IMR-90 (cell line): ENCODE data around the gene SULT1E1. TPM values are rescaled to one million over a fixed set of nuclear protein-coding genes. Genes with fewer than 3 reads are reported as not detected.

Source experiments
- ATAC-seq: fragments of 200-7000 bp; cut with Tn5 transposase; 2 replicates; pipeline ENCODE4 v1.9.1; 2020; ENCODE audit warnings: low read depth, mild to moderate bottlenecking, moderate library complexity
- BruUV-seq: library from RNA; stranded (reverse); fragments of 400-500 nt; replicated peaks from 2 replicates; lab custom pipeline; 2021; lab: Mats Ljungman, UMichigan
- CTCF ChIA-PET: fragments of 300-600 bp; formaldehyde crosslinking; extraction: SDS; loops from one replicate; lab custom pipeline; 2021; ENCODE audit warnings: antibody characterized with exemption; lab: Yijun Ruan, JAX
- POLR2A ChIA-PET: fragments of 300-600 bp; sonication (Branson Sonifier 250); formaldehyde crosslinking; loops from one replicate; lab custom pipeline; 2022; ENCODE audit warnings: antibody characterized with exemption; ENCODE audit not compliant: unreplicated experiment; lab: Charles Lee
- DNase-seq: peaks from one replicate; pipeline ENCODE4 v3.0.0; 2013
- H2AFZ ChIP-seq: replicated peaks from 2 replicates; pipeline ENCODE3; 2013; ENCODE audit warnings: low read length, mild to moderate bottlenecking; ENCODE audit not compliant: poor library complexity
- H2AK5ac ChIP-seq: 2 replicates; pipeline ENCODE4 v1.6.1; 2013; ENCODE audit warnings: low read depth, low read length, inconsistent platforms
- H2AK9ac ChIP-seq: replicated peaks from 2 replicates; pipeline ENCODE3; 2013; ENCODE audit warnings: mild to moderate bottlenecking, low read depth, low read length, moderate library complexity; ENCODE audit not compliant: poor library complexity
- H2BK120ac ChIP-seq: 2 replicates; pipeline ENCODE4 v1.6.1; 2013; ENCODE audit warnings: low read depth, low read length, inconsistent platforms
- H2BK15ac ChIP-seq: 3 replicates; pipeline ENCODE4 v1.6.1; 2013; ENCODE audit warnings: low read depth, low read length, inconsistent platforms
- H2BK20ac ChIP-seq: 2 replicates; pipeline ENCODE4 v1.6.1; 2013; ENCODE audit warnings: low read depth, mild to moderate bottlenecking, inconsistent platforms, low read length, moderate library complexity
- H2BK5ac ChIP-seq: 2 replicates; pipeline ENCODE4 v1.6.1; 2013; ENCODE audit warnings: mild to moderate bottlenecking, low read depth, low read length, inconsistent platforms; ENCODE audit not compliant: poor library complexity, severe bottlenecking
- H3K14ac ChIP-seq: replicated peaks from 2 replicates; pipeline ENCODE4 v1.6.1; 2013; ENCODE audit warnings: low read depth, low read length, inconsistent platforms
- H3K18ac ChIP-seq: 2 replicates; pipeline ENCODE4 v1.6.1; 2013; ENCODE audit warnings: low read depth, low read length, control low read depth
- H3K23ac ChIP-seq: 2 replicates; pipeline ENCODE4 v1.6.1; 2013; ENCODE audit warnings: low read depth, low read length, inconsistent platforms
- H3K27ac ChIP-seq: 2 replicates; pipeline ENCODE4 v1.5.1; 2013; ENCODE audit warnings: mild to moderate bottlenecking, control low read depth, low read length; ENCODE audit not compliant: insufficient read depth
- H3K27me3 ChIP-seq: 2 replicates; pipeline ENCODE4 v1.6.1; 2013; ENCODE audit warnings: low read length; ENCODE audit not compliant: control insufficient read depth, insufficient read depth
- H3K36me3 ChIP-seq: 2 replicates; pipeline ENCODE4 v1.6.1; 2013; ENCODE audit warnings: low read length, mixed read lengths; ENCODE audit not compliant: control insufficient read depth, insufficient read depth
- H3K4ac ChIP-seq: 2 replicates; pipeline ENCODE4 v1.6.1; 2013; ENCODE audit warnings: low read depth, low read length, inconsistent platforms
- H3K4me1 ChIP-seq: 2 replicates; pipeline ENCODE4 v1.6.1; 2013; ENCODE audit warnings: low read length, mixed read lengths; ENCODE audit not compliant: control insufficient read depth, insufficient read depth
- H3K4me2 ChIP-seq: 2 replicates; pipeline ENCODE4 v1.6.1; 2013; ENCODE audit warnings: low read depth, mild to moderate bottlenecking, control low read depth, low read length, moderate library complexity
- H3K4me3 ChIP-seq: 2 replicates; pipeline ENCODE4 v1.5.1; 2013; ENCODE audit warnings: low read depth, mild to moderate bottlenecking, control low read depth, low read length, moderate library complexity; ENCODE audit not compliant: insufficient read depth
- H3K56ac ChIP-seq: 2 replicates; pipeline ENCODE4 v1.6.1; 2013; ENCODE audit warnings: low read length, inconsistent platforms; ENCODE audit not compliant: insufficient read depth; ENCODE audit errors: extremely low read depth
- H3K79me1 ChIP-seq, 2 experiments: 2 replicates each; pipeline ENCODE4 v1.6.1; 2013; ENCODE audit warnings: low read length in 2 of 2, inconsistent platforms in 1 of 2, low read depth in 1 of 2
- H3K9ac ChIP-seq: 2 replicates; pipeline ENCODE4 v1.6.1; 2013; ENCODE audit warnings: low read depth, low read length, control low read depth
- H3K9me1 ChIP-seq: 2 replicates; pipeline ENCODE4 v1.6.1; 2013; ENCODE audit warnings: low read length, inconsistent platforms; ENCODE audit not compliant: insufficient read depth
- H3K9me3 ChIP-seq: 2 replicates; pipeline ENCODE4 v1.6.1; 2013; ENCODE audit warnings: low read length; ENCODE audit not compliant: control insufficient read depth, insufficient read depth
- H4K20me1 ChIP-seq: 2 replicates; pipeline ENCODE4 v1.6.1; 2013; ENCODE audit warnings: low read length, inconsistent platforms; ENCODE audit not compliant: insufficient read depth
- H4K5ac ChIP-seq: 2 replicates; pipeline ENCODE4 v1.6.1; 2013; ENCODE audit warnings: mild to moderate bottlenecking, low read depth, low read length, control low read depth
- H4K8ac ChIP-seq, 2 experiments: 2 replicates each; pipeline ENCODE4 v1.6.1; 2013; ENCODE audit warnings: low read depth in 2 of 2, low read length in 2 of 2, control low read depth in 1 of 2, inconsistent platforms in 1 of 2
- H4K91ac ChIP-seq: 2 replicates; pipeline ENCODE4 v1.6.1; 2013; ENCODE audit warnings: low read depth, low read length, inconsistent platforms; ENCODE audit not compliant: insufficient read depth
- BHLHE40 ChIP-seq: fragments of 150-350 bp; IDR thresholded peaks from 2 replicates; pipeline ENCODE4 v1.6.1; 2016; ENCODE audit warnings: mild to moderate bottlenecking, low read depth, low read length
- CEBPB ChIP-seq: IDR thresholded peaks from 2 replicates; pipeline ENCODE4 v1.6.1; 2012; ENCODE audit warnings: low read depth, low read length, improper control_type of control experiment
- CHD1 ChIP-seq: IDR thresholded peaks from 2 replicates; pipeline ENCODE4 v1.6.1; 2012; ENCODE audit warnings: low read depth, low read length, improper control_type of control experiment
- ELK1 ChIP-seq: fragments of 150-350 bp; IDR thresholded peaks from 2 replicates; pipeline ENCODE4 v1.6.1; 2016; ENCODE audit warnings: low read depth, mild to moderate bottlenecking, low read length, moderate library complexity, borderline replicate concordance
- FOS ChIP-seq: fragments of 150-350 bp; IDR thresholded peaks from 2 replicates; pipeline ENCODE4 v1.6.1; 2016; ENCODE audit warnings: low read depth, low read length
- MAFK ChIP-seq: IDR thresholded peaks from 2 replicates; pipeline ENCODE4 v1.6.1; 2012; ENCODE audit warnings: low read depth, low read length, improper control_type of control experiment
- MAZ ChIP-seq: IDR thresholded peaks from 2 replicates; pipeline ENCODE4 v1.6.1; 2012; ENCODE audit warnings: low read depth, mild to moderate bottlenecking, low read length, improper control_type of control experiment, moderate library complexity, borderline replicate concordance
- MXI1 ChIP-seq: IDR thresholded peaks from 2 replicates; pipeline ENCODE4 v1.6.1; 2012; ENCODE audit warnings: low read depth, mild to moderate bottlenecking, low read length, moderate library complexity, borderline replicate concordance
- NFE2L2 ChIP-seq: fragments of 150-350 bp; IDR thresholded peaks from 2 replicates; pipeline ENCODE4 v1.6.1; 2016; ENCODE audit warnings: low read depth, mild to moderate bottlenecking, low read length
- POLR2A ChIP-seq: IDR thresholded peaks from 2 replicates; pipeline ENCODE4 v1.6.1; 2012; ENCODE audit warnings: mild to moderate bottlenecking, low read depth, low read length
- RAD21 ChIP-seq: IDR thresholded peaks from 2 replicates; pipeline ENCODE4 v1.6.1; 2012; ENCODE audit warnings: low read length, improper control_type of control experiment
- RCOR1 ChIP-seq: IDR thresholded peaks from 2 replicates; pipeline ENCODE4 v1.6.1; 2012; ENCODE audit warnings: mild to moderate bottlenecking, low read length, improper control_type of control experiment; ENCODE audit not compliant: insufficient replicate concordance
- RFX5 ChIP-seq: IDR thresholded peaks from 2 replicates; pipeline ENCODE4 v1.8.0; 2012; ENCODE audit warnings: low read depth, mild to moderate bottlenecking, low read length, moderate library complexity
- SMC3 ChIP-seq: fragments of 150-350 bp; IDR thresholded peaks from 2 replicates; pipeline ENCODE4 v1.6.1; 2016; ENCODE audit warnings: low read depth, mild to moderate bottlenecking, antibody characterized with exemption, low read length, moderate library complexity
- USF2 ChIP-seq: fragments of 150-350 bp; IDR thresholded peaks from 2 replicates; pipeline ENCODE4 v1.6.1; 2017; ENCODE audit warnings: mild to moderate bottlenecking, antibody characterized with exemption, low read length, low read depth
- WGBS, 2 experiments: methylation state at CpG; one replicate each; pipeline versions ENCODE4 v1.1.5 to v1.1.7; 2013; ENCODE audit warnings: missing lambda C conversion rate in 2 of 2; ENCODE audit not compliant: insufficient read length in 1 of 2; ENCODE audit errors: extremely low coverage in 2 of 2; 5-methylcytosine and 5-hydroxymethylcytosine counted together
- dilution Hi-C: fragments of 300-500 bp; cut with HindIII; formaldehyde crosslinking; loops from one replicate; pipeline ENCODE4 v1.14.3; 2018; ENCODE audit warnings: low sequenced_read_pairs; ENCODE audit not compliant: unreplicated experiment
- in situ Hi-C: fragments of 300-500 bp; cut with MboI; formaldehyde crosslinking; loops from 3 replicates; pipeline ENCODE4 v1.14.3; 2019; ENCODE audit warnings: low sequenced_read_pairs, inconsistent platforms, mixed read lengths
- intact Hi-C: fragments of 100-400 bp; cut with micrococcal nuclease; formaldehyde crosslinking; loops from 2 replicates; pipeline ENCODE4 v1.10.0; 2022
- polyA plus RNA-seq, 3 experiments: library from polyadenylated mRNA; depleted of rRNA; stranded (reverse); fragments of >200 nt; gene quantifications; 2 replicates each; pipeline ENCODE4 v1.2.3, GENCODE V29; 2012; ENCODE audit warnings: low replicate concordance in 1 of 3
- total RNA-seq: library from RNA; depleted of rRNA; stranded (reverse); fragments of >200 nt; gene quantifications from 2 replicates; pipeline ENCODE4 v1.2.3, GENCODE V29; 2012
- TF ChIP-seq, protein P1 (sequence below): conservative IDR thresholded peaks from 2 replicates; pipeline ENCODE4 v1.5.1; 2012; ENCODE audit warnings: mild to moderate bottlenecking, low read depth, low read length, improper control_type of control experiment

SULT1E1 gene
- total and polyA plus RNA-seq, 2 of the 4 experiments (the other 2 are of a cell fraction): not detected

DNA sequence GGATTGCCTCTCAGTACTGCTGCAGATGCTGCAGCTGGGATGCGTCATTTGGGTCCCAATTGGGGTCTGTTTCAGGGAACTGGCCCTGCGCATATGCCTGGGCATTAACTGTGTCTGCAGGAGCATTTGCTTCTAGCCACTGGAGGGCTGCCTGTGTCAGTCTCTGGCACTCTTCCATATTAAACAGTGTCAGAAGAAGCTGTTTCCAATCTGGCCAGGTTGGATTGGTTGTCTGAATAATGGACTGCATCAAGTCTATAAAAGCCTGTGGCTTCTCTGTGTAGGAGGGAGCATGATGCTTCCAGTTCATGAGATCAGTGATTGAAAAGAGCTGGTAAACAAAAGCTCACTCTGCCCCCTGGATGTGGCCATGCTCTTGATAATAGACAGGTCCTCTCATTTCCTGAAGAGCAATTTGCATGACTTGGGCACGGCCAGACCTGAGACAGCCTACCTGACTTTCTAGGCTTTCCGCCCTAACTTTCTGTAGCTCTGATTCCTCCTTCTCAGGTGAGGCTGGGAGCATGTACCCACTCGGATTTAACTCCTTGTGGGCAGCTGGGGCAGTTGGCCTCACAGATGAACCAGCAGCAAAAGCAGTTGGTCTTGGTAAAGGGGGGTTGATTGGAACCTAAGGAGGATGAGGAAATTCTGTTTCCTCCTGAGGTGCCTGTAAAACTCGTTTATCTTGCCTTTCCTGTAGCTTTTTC is 29.2 kb downstream of the SULT1E1 start:
- no TSS peak for BruUV-seq
- H3K4me1 ChIP-seq: no peaks in the 10 kb centered on the region
- no peak overlapping the region for H2BK20ac ChIP-seq
- H3K4me3 ChIP-seq: no peak overlapping the region
- no peak for DNase-seq
- H3K56ac ChIP-seq: no peak overlapping the region
- no peak overlapping the region for H2BK15ac ChIP-seq
- no peak overlapping the region for H2AK5ac ChIP-seq
- H3K27ac ChIP-seq: no peak overlapping the region
- no peak overlapping the region for H2BK120ac ChIP-seq
- H3K18ac ChIP-seq: no peak overlapping the region
- no peaks in the 10 kb centered on the region for H3K9me1 ChIP-seq
- no peak overlapping the region for H2AK9ac ChIP-seq
- H4K20me1 ChIP-seq: no peaks in the 10 kb centered on the region
- no peak overlapping the region for H4K91ac ChIP-seq
- dilution Hi-C loops: no loop called here
- H3K36me3 ChIP-seq: no peaks in the 10 kb centered on the region
- no peak overlapping the region for H2BK5ac ChIP-seq
- no peak overlapping the region for H4K5ac ChIP-seq
- ATAC-seq: no peak
- H4K8ac ChIP-seq: no peak overlapping the region
- POLR2A ChIA-PET: no interaction called here
- no peak overlapping the region for H2AFZ ChIP-seq
- TF ChIP-seq ELK1 (no peak), SMC3 (no peak), MXI1 (no peak), FOS (no peak), BHLHE40 (no peak), USF2 (no peak), POLR2A (no peak), CEBPB (no peak), CHD1 (no peak), MAZ (no peak), NFE2L2 (no peak), RAD21 (no peak), RCOR1 (no peak), RFX5 (no peak), MAFK (no peak)
- TF ChIP-seq, protein P1, sequence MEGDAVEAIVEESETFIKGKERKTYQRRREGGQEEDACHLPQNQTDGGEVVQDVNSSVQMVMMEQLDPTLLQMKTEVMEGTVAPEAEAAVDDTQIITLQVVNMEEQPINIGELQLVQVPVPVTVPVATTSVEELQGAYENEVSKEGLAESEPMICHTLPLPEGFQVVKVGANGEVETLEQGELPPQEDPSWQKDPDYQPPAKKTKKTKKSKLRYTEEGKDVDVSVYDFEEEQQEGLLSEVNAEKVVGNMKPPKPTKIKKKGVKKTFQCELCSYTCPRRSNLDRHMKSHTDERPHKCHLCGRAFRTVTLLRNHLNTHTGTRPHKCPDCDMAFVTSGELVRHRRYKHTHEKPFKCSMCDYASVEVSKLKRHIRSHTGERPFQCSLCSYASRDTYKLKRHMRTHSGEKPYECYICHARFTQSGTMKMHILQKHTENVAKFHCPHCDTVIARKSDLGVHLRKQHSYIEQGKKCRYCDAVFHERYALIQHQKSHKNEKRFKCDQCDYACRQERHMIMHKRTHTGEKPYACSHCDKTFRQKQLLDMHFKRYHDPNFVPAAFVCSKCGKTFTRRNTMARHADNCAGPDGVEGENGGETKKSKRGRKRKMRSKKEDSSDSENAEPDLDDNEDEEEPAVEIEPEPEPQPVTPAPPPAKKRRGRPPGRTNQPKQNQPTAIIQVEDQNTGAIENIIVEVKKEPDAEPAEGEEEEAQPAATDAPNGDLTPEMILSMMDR: no peak
- no peak overlapping the region for H3K14ac ChIP-seq
- H3K9me3 ChIP-seq: no peaks in the 10 kb centered on the region
- 80% methylated on average over 1 of the region's 6 CpGs; no CpG with 5 or more reads in 1 of the 2 experiments for WGBS, 2 experiments
- CTCF ChIA-PET: no interaction called here
- intact Hi-C loops: no loop called here
- H3K4ac ChIP-seq: no peak overlapping the region
- H3K79me1 ChIP-seq: no peaks in the 10 kb centered on the region
- no peak overlapping the region for H3K9ac ChIP-seq
- no peak overlapping the region for H3K23ac ChIP-seq
- H3K4me2 ChIP-seq: no peak overlapping the region
- H3K27me3 ChIP-seq: no peaks in the 10 kb centered on the region
- in situ Hi-C loops: no loop called here
